Upper lobe of left lung (tissue), 6 donors: ENCODE results near the gene BMAL1. TPM values are rescaled to one million over a fixed set of nuclear protein-coding genes. Genes with fewer than 3 reads are reported as not detected.

Experiments used
- ATAC-seq, 2 donors: fragments of 200-7000 bp; cut with Tn5 transposase; one replicate each; pipeline ENCODE4 v1.9.1; 2022; ENCODE audit warnings: mild to moderate bottlenecking in 2 of 2, moderate library complexity in 2 of 2; ENCODE audit not compliant: low FRiP score in 2 of 2
- DNase-seq, 2 donors: peaks; one replicate each; pipeline ENCODE4 v3.0.0-alpha.2; 2019 to 2020
- H3K27ac ChIP-seq, 4 donors: fragments of 200-600 bp; sonication (generic); one replicate each; pipeline ENCODE4 v1.5.1; 2016 to 2019
- H3K27me3 ChIP-seq, 4 donors: fragments of 200-600 bp; sonication (generic); one replicate each; pipeline ENCODE4 v1.5.1; 2017 to 2019
- H3K36me3 ChIP-seq, 4 donors: fragments of 200-600 bp; sonication (generic); one replicate each; pipeline ENCODE4 v1.5.1; 2016 to 2019
- H3K4me1 ChIP-seq, 4 donors: fragments of 200-600 bp; sonication (generic); one replicate each; pipeline ENCODE4 v1.5.1; 2018 to 2019
- H3K4me3 ChIP-seq, 4 donors: fragments of 200-600 bp; sonication (generic); one replicate each; pipeline ENCODE4 v1.5.1; 2017 to 2019; ENCODE audit warnings: mild to moderate bottlenecking in 2 of 4, moderate library complexity in 1 of 4
- H3K9me3 ChIP-seq, 4 donors: fragments of 200-600 bp; sonication (generic); one replicate each; pipeline ENCODE4 v1.5.1; 2018 to 2019
- CTCF ChIP-seq, 6 experiments: fragments of 450-650 bp in 4 of 6; fragments of 200-600 bp in 2 of 6; sonication (generic) in 2 of 6; IDR thresholded peaks; one replicate each; pipeline ENCODE4 v1.5.1; 2016 to 2019; ENCODE audit warnings: antibody characterized with exemption in 6 of 6
- EP300 ChIP-seq, 4 donors: sonication (generic); formaldehyde crosslinking; IDR thresholded peaks; one replicate each; pipeline ENCODE4 v1.5.1; 2017; ENCODE audit warnings: antibody characterized with exemption in 4 of 4, control low read depth in 2 of 4
- POLR2A ChIP-seq, 4 donors: fragments of 450-650 bp; IDR thresholded peaks; one replicate each; pipeline ENCODE4 v1.5.1; 2016 to 2017; ENCODE audit warnings: antibody characterized with exemption in 4 of 4, mild to moderate bottlenecking in 2 of 4
- POLR2AphosphoS5 ChIP-seq, 2 donors: sonication (generic); formaldehyde crosslinking; IDR thresholded peaks; one replicate each; pipeline ENCODE4 v1.5.1; 2017; ENCODE audit warnings: antibody characterized with exemption in 2 of 2
- WGBS, 2 donors: methylation state at CpG; one replicate each; pipeline ENCODE4 v1.1.5; 2017 to 2018; 5-methylcytosine and 5-hydroxymethylcytosine counted together
- total RNA-seq, 6 donors: library from RNA; depleted of rRNA in 4 of 6; stranded (reverse); fragments of >200 nt in 4 of 6; gene quantifications; one replicate each; pipeline versions ENCODE4 v1.1.0 to v1.2.1, GENCODE V29; 2016 to 2021
- donor health status: DM: no; HTN: no; CAD: no; lungs with moderate emphysema.
- donor health status: DM: no; HTN: yes; CAD: no; lungs with severe emphysema.

BMAL1 gene
- total RNA-seq, 6 donors from 2014 or later: 16.1 to 57.6 (median 35.7) TPM

- no peak overlapping the region for H3K27ac ChIP-seq
- H3K9me3 ChIP-seq: no peaks in the 10 kb centered on the region
- no peaks in the 10 kb centered on the region for H3K27me3 ChIP-seq
- ATAC-seq (no peak), DNase-seq (no peak)
- H3K4me3 ChIP-seq: no peak overlapping the region
- WGBS, 2 donors: 61 to 68% methylated on average over 6 of the region's 6 CpGs
- TF ChIP-seq CTCF (IDR thresholded peaks at IDR 0.05) (no peak), POLR2AphosphoS5 (IDR thresholded peaks at IDR 0.05) (no peak), EP300 (IDR thresholded peaks at IDR 0.05) (no peak), POLR2A (IDR thresholded peaks at IDR 0.05) (no peak)
- H3K36me3 ChIP-seq: peaks cover 14 to 57% (median 35%) of the 10 kb centered on the region in 4 donors
- peaks cover 0 to 13% (median 7%) of the 10 kb centered on the region in 4 donors for H3K4me1 ChIP-seq
These were observed 75.1 kb downstream of the BMAL1 start for GRCh38 chr11:13352711-13353110.

- ATAC-seq (no peak), DNase-seq (no peak)
- Histone ChIP-seq H3K36me3 (peaks cover 23 to 73% (median 43%) of the 10 kb centered on the region in 4 donors), H3K27ac (no peak overlapping the region), H3K4me1 (no peaks in the 10 kb centered on the region), H3K9me3 (no peaks in the 10 kb centered on the region), H3K27me3 (no peaks in the 10 kb centered on the region), H3K4me3 (no peak overlapping the region)
- TF ChIP-seq EP300 (IDR thresholded peaks at IDR 0.05) (no peak), POLR2A (IDR thresholded peaks at IDR 0.05) (no peak), POLR2AphosphoS5 (IDR thresholded peaks at IDR 0.05) (no peak), CTCF (IDR thresholded peaks at IDR 0.05) (no peak)
- 90 to 92% methylated on average over 6 of the region's 6 CpGs for WGBS, 2 donors
These were observed 76.7 kb downstream of the BMAL1 start for GRCh38 chr11:13354335-13354734.

- ATAC-seq (no peak), DNase-seq (no peak)
- no peak overlapping the region for H3K27ac ChIP-seq
- WGBS, 2 donors: 95 to 98% methylated on average over 4 of the region's 4 CpGs
- H3K4me3 ChIP-seq: no peak overlapping the region
- H3K36me3 ChIP-seq: peaks cover 24 to 77% (median 46%) of the 10 kb centered on the region in 4 donors
- TF ChIP-seq CTCF (IDR thresholded peaks at IDR 0.05) (no peak), EP300 (IDR thresholded peaks at IDR 0.05) (no peak), POLR2A (IDR thresholded peaks at IDR 0.05) (no peak), POLR2AphosphoS5 (IDR thresholded peaks at IDR 0.05) (no peak)
- no peaks in the 10 kb centered on the region for H3K27me3 ChIP-seq
- no peaks in the 10 kb centered on the region for H3K4me1 ChIP-seq
- no peaks in the 10 kb centered on the region for H3K9me3 ChIP-seq
These were observed 77.6 kb downstream of the BMAL1 start for GRCh38 chr11:13355191-13355590.

- Histone ChIP-seq H3K27me3 (no peaks in the 10 kb centered on the region), H3K4me3 (no peak overlapping the region), H3K36me3 (peaks cover 38 to 88% (median 55%) of the 10 kb centered on the region in 4 donors), H3K27ac (no peak overlapping the region), H3K9me3 (no peaks in the 10 kb centered on the region), H3K4me1 (peaks cover 0 to 3% (median 0%) of the 10 kb centered on the region in 4 donors)
- ATAC-seq (no peak), DNase-seq (no peak)
- WGBS, 2 donors: 81 to 95% methylated on average over 3 to 7 of the region's 9 CpGs
- no peak for TF ChIP-seq CTCF (IDR thresholded peaks at IDR 0.05)
- TF ChIP-seq POLR2A (IDR thresholded peaks at IDR 0.05): no peak
- no peak for TF ChIP-seq EP300 (IDR thresholded peaks at IDR 0.05)
- no peak for TF ChIP-seq POLR2AphosphoS5 (IDR thresholded peaks at IDR 0.05)
These were observed 79.6 kb downstream of the BMAL1 start for GRCh38 chr11:13357232-13357631.

GRCh38 chr11:13358596-13359270, 81.1 kb downstream of the BMAL1 start:
- Histone ChIP-seq H3K27me3 (no peaks in the 10 kb centered on the region), H3K4me1 (peaks cover 0 to 3% (median 0%) of the 10 kb centered on the region in 4 donors), H3K36me3 (peaks cover 47 to 95% (median 61%) of the 10 kb centered on the region in 4 donors), H3K27ac (no peak overlapping the region), H3K4me3 (no peak overlapping the region), H3K9me3 (no peaks in the 10 kb centered on the region)
- no peak for ATAC-seq
- DNase-seq: no peak
- TF ChIP-seq POLR2A (IDR thresholded peaks at IDR 0.05) (no peak), POLR2AphosphoS5 (IDR thresholded peaks at IDR 0.05) (no peak), EP300 (IDR thresholded peaks at IDR 0.05) (no peak), CTCF (IDR thresholded peaks at IDR 0.05) (no peak)
- WGBS, 2 donors: 92 to 93% methylated on average over 6 of the region's 6 CpGs
